Astrocyte (in vitro differentiated cells and primary cell): Measurements from ENCODE around the gene NSUN6. TPM values are rescaled to one million over a fixed set of nuclear protein-coding genes. Genes with fewer than 3 reads are reported as not detected.
"Not testable (repeated sequence)": the region's sequence is repeated elsewhere in the genome, so short reads cannot be mapped to it uniquely, and the experiment has no call there.

ENCODE experiments used
- DNase-seq: peaks from one replicate; pipeline ENCODE4 v3.0.0-alpha.2; 2010; ENCODE audit warnings: low read depth
- FAIRE-seq: peaks from 2 replicates; lab custom pipeline; 2011; peaks lifted over from hg19 to GRCh38; lab: Jason Lieb, UNC
- H2AFZ ChIP-seq: 2 replicates; pipeline ENCODE4 v1.6.0; 2012; ENCODE audit warnings: low read depth, low read length, inconsistent platforms
- H3K27ac ChIP-seq: 2 replicates; pipeline ENCODE4 v1.5.1; 2011; ENCODE audit warnings: low read depth, low read length, inconsistent platforms
- H3K27me3 ChIP-seq: 2 replicates; pipeline ENCODE4 v1.6.0; 2011; ENCODE audit warnings: low read length, inconsistent platforms; ENCODE audit not compliant: insufficient read depth
- H3K36me3 ChIP-seq: 2 replicates; pipeline ENCODE4 v1.5.1; 2011; ENCODE audit warnings: low read length, inconsistent platforms; ENCODE audit not compliant: insufficient read depth
- H3K4me1 ChIP-seq: 2 replicates; pipeline ENCODE4 v1.5.1; 2011; ENCODE audit warnings: low read length, inconsistent platforms; ENCODE audit not compliant: insufficient read depth
- H3K4me2 ChIP-seq: 2 replicates; pipeline ENCODE4 v1.6.0; 2012; ENCODE audit warnings: low read length, inconsistent platforms
- H3K4me3 ChIP-seq: 2 replicates; pipeline ENCODE4 v1.5.1; 2011; ENCODE audit warnings: low read depth, mild to moderate bottlenecking, low read length, inconsistent platforms; ENCODE audit not compliant: insufficient read depth
- H3K79me2 ChIP-seq: 2 replicates; pipeline ENCODE4 v1.6.0; 2012; ENCODE audit warnings: mild to moderate bottlenecking, low read length, inconsistent platforms; ENCODE audit not compliant: insufficient read depth
- H3K9ac ChIP-seq: 2 replicates; pipeline ENCODE4 v1.6.0; 2012; ENCODE audit warnings: mild to moderate bottlenecking, low read length, inconsistent platforms
- H3K9me3 ChIP-seq: 2 replicates; pipeline ENCODE4 v1.5.1; 2012; ENCODE audit warnings: low read depth, mild to moderate bottlenecking, low read length, inconsistent platforms; ENCODE audit not compliant: insufficient read depth
- H4K20me1 ChIP-seq: 2 replicates; pipeline ENCODE4 v1.6.0; 2012; ENCODE audit warnings: low read length, inconsistent platforms; ENCODE audit not compliant: insufficient read depth
- H3K27ac Mint-ChIP-seq: one replicate; pipeline ENCODE4 v1.8.0; 2021; ENCODE audit warnings: mild to moderate bottlenecking, mixed read lengths; ENCODE audit not compliant: unreplicated experiment
- H3K27me3 Mint-ChIP-seq: one replicate; pipeline ENCODE4 v1.8.0; 2021; ENCODE audit warnings: low read depth, mixed read lengths; ENCODE audit not compliant: unreplicated experiment
- H3K36me3 Mint-ChIP-seq: one replicate; pipeline ENCODE4 v1.8.0; 2021; ENCODE audit warnings: low read depth, mixed read lengths; ENCODE audit not compliant: unreplicated experiment
- H3K4me1 Mint-ChIP-seq: one replicate; pipeline ENCODE4 v1.8.0; 2021; ENCODE audit warnings: low read depth, mixed read lengths; ENCODE audit not compliant: unreplicated experiment
- H3K4me3 Mint-ChIP-seq: one replicate; pipeline ENCODE4 v1.8.0; 2021; ENCODE audit warnings: mild to moderate bottlenecking, moderate library complexity, mixed read lengths; ENCODE audit not compliant: unreplicated experiment
- H3K9me3 Mint-ChIP-seq: one replicate; pipeline ENCODE4 v1.8.0; 2021; ENCODE audit warnings: mild to moderate bottlenecking, mixed read lengths; ENCODE audit not compliant: unreplicated experiment
- EZH2 ChIP-seq: IDR thresholded peaks from 2 replicates; pipeline ENCODE4 v1.6.1; 2012; ENCODE audit warnings: mild to moderate bottlenecking, low read length, inconsistent platforms; ENCODE audit not compliant: insufficient read depth
- total RNA-seq: library from RNA; stranded (reverse); gene quantifications from 2 replicates; pipeline ENCODE4 v1.2.1, GENCODE V29; 2021
- TF ChIP-seq, protein P1 (sequence below): IDR thresholded peaks from 2 replicates; pipeline ENCODE4 v1.5.1; 2011; ENCODE audit warnings: low read depth, mild to moderate bottlenecking, inconsistent platforms, low read length, moderate library complexity; ENCODE audit not compliant: insufficient read depth

NSUN6 gene
- total RNA-seq, 1 donor from 2014 or later = 7.3 TPM

DNA sequence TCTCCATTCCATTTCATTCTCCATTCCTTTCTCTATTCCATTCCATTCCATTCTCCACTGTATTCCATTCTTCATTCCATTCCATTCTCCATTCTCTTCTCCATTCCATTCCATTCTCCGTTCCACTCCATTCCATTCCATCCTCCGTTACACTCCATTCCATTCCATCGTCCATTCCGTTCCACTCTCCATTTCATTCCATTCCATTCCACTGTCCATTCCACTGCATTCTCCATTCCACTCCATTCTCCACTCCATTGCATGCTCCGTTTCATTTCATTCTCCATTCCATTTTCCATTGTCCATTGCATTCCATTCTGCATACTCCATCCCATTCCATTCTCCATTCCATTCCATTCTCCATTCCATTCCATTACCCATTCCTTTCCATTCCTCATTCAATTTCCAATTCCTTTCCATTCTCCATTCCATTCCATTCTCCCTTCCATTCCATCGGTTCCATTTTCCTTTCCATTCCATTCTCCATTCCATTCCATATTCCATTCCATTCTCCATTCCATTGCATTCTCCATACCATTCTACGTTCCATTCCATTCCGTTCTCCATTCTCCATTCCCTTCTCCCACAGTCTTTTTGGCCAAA lies 78.3 kb downstream of the NSUN6 start:
- H3K79me2 ChIP-seq = no peaks in the 10 kb centered on the region
- Mint-ChIP-seq H3K9me3 (peaks cover 12% of the 10 kb centered on the region), H3K27ac (no peak overlapping the region), H3K36me3 (peaks cover 18% of the 10 kb centered on the region), H3K4me3 (no peak overlapping the region), H3K27me3 (no peaks in the 10 kb centered on the region), H3K4me1 (no peaks in the 10 kb centered on the region)
- no peak overlapping the region for H3K9ac ChIP-seq
- H3K27ac ChIP-seq = no peak overlapping the region
- H3K4me3 ChIP-seq = no peak overlapping the region
- H3K9me3 ChIP-seq = peaks cover 14% of the 10 kb centered on the region
- H3K36me3 ChIP-seq = no peaks in the 10 kb centered on the region
- H2AFZ ChIP-seq = no peak overlapping the region
- no peaks in the 10 kb centered on the region for H4K20me1 ChIP-seq
- H3K27me3 ChIP-seq = no peaks in the 10 kb centered on the region
- H3K4me1 ChIP-seq = no peaks in the 10 kb centered on the region
- DNase-seq (no peak), FAIRE-seq (no peak)
- no peak overlapping the region for H3K4me2 ChIP-seq
- TF ChIP-seq, protein P1, sequence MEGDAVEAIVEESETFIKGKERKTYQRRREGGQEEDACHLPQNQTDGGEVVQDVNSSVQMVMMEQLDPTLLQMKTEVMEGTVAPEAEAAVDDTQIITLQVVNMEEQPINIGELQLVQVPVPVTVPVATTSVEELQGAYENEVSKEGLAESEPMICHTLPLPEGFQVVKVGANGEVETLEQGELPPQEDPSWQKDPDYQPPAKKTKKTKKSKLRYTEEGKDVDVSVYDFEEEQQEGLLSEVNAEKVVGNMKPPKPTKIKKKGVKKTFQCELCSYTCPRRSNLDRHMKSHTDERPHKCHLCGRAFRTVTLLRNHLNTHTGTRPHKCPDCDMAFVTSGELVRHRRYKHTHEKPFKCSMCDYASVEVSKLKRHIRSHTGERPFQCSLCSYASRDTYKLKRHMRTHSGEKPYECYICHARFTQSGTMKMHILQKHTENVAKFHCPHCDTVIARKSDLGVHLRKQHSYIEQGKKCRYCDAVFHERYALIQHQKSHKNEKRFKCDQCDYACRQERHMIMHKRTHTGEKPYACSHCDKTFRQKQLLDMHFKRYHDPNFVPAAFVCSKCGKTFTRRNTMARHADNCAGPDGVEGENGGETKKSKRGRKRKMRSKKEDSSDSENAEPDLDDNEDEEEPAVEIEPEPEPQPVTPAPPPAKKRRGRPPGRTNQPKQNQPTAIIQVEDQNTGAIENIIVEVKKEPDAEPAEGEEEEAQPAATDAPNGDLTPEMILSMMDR = no peak
- TF ChIP-seq EZH2 = no peak

DNA sequence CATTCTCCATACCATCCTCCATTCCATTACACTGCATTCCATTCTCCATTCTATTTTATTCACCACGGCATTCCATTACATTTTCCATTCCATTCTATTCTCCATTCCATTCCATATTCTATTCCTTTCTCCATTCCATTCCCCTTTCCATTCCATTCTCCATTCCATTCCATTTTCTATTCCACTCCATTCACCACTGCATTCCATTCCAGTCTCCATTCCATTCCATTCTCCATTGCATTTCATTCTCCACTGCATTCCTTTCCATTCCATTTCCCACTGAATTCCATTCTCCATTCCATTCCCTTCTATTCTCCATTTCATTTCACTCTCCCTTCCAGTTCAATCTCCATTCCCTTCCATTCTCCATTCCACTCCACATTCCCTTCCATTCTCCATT lies 79.6 kb downstream of the NSUN6 start:
- Histone ChIP-seq H3K27me3 (no peaks in the 10 kb centered on the region), H3K4me2 (no peak overlapping the region), H3K4me1 (no peaks in the 10 kb centered on the region), H3K9ac (no peak overlapping the region), H3K9me3 (peaks cover 10% of the 10 kb centered on the region), H4K20me1 (no peaks in the 10 kb centered on the region), H2AFZ (no peak overlapping the region), H3K79me2 (no peaks in the 10 kb centered on the region), H3K4me3 (no peak overlapping the region), H3K36me3 (no peaks in the 10 kb centered on the region), H3K27ac (no peak overlapping the region)
- no peak overlapping the region for H3K4me3 Mint-ChIP-seq
- no peak overlapping the region for H3K27ac Mint-ChIP-seq
- no peaks in the 10 kb centered on the region for H3K27me3 Mint-ChIP-seq
- FAIRE-seq (no peak), DNase-seq (no peak)
- TF ChIP-seq EZH2 = no peak
- TF ChIP-seq, protein P1 = no peak
- H3K36me3 Mint-ChIP-seq = peaks cover 8% of the 10 kb centered on the region
- no peaks in the 10 kb centered on the region for H3K4me1 Mint-ChIP-seq
- H3K9me3 Mint-ChIP-seq = peaks cover 2% of the 10 kb centered on the region

DNA sequence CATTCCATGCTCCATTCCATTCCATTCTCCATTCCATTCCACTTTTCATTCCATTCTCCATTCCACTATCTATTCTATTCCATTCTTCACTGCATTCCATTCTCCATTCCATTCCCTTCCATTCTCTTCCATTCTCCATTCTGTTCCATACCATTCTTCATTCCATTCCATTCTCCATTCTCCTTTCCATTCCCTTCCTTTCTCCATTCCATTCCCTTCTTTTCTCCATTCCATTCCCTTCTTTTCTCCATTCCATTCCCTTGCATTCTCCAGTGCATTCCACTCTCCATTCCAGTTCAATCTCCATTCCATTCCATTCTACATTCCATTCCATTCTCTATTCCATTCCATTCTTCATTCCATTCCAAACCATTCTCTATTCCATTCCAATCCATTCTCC lies 80.3 kb downstream of the NSUN6 start:
- Mint-ChIP-seq H3K27me3 (no peaks in the 10 kb centered on the region), H3K4me1 (no peaks in the 10 kb centered on the region), H3K36me3 (peaks cover 7% of the 10 kb centered on the region), H3K9me3 (no peaks in the 10 kb centered on the region), H3K27ac (no peak overlapping the region), H3K4me3 (no peak overlapping the region)
- FAIRE-seq = no peak
- Histone ChIP-seq H3K27ac (no peak overlapping the region), H3K79me2 (no peaks in the 10 kb centered on the region), H3K4me3 (no peak overlapping the region), H2AFZ (no peak overlapping the region), H3K9me3 (peaks cover 10% of the 10 kb centered on the region), H3K4me2 (no peak overlapping the region), H3K27me3 (no peaks in the 10 kb centered on the region), H3K36me3 (no peaks in the 10 kb centered on the region), H3K4me1 (no peaks in the 10 kb centered on the region), H4K20me1 (no peaks in the 10 kb centered on the region), H3K9ac (no peak overlapping the region)
- TF ChIP-seq, protein P1 = no peak
- no peak for TF ChIP-seq EZH2
- no peak for DNase-seq

DNA sequence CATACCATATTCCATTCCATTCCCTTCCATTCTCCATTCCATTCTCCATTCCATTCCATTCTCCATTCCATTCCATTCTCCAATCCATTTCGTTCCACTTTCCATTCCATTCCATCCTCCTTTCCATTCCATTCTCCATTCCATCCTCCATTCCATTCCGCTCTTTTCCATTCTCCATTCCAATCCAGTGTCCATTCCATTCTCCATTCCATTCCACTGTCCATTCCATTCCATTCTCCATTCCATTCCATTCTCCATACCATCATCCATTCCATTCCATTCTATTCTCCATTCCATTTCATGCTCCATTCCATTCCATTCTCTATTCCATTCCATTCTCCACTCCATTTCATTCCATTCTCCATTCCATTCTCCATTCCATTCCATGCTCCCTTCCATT lies 81.0 kb downstream of the NSUN6 start:
- H3K9me3 ChIP-seq = peaks cover 13% of the 10 kb centered on the region
- H3K9me3 Mint-ChIP-seq, DNase-seq, H3K4me3 ChIP-seq, H3K9ac ChIP-seq, H3K4me3 Mint-ChIP-seq, H3K36me3 ChIP-seq, H3K4me1 ChIP-seq, H3K79me2 ChIP-seq, FAIRE-seq, H3K27me3 ChIP-seq, H3K27ac ChIP-seq, H3K4me2 ChIP-seq, H3K27ac Mint-ChIP-seq, H3K4me1 Mint-ChIP-seq, H3K36me3 Mint-ChIP-seq, H4K20me1 ChIP-seq, H2AFZ ChIP-seq, H3K27me3 Mint-ChIP-seq: not testable (repeated sequence)
